IMR-90 (cell line): Measurements from ENCODE around the gene ZBTB44. TPM values are rescaled to one million over a fixed set of nuclear protein-coding genes. Genes with fewer than 3 reads are reported as not detected.

Experiments
- ATAC-seq: fragments of 200-7000 bp; cut with Tn5 transposase; 2 replicates; pipeline ENCODE4 v1.9.1; 2020; ENCODE audit warnings: low read depth, mild to moderate bottlenecking, moderate library complexity
- BruUV-seq: library from RNA; stranded (reverse); fragments of 400-500 nt; replicated peaks from 2 replicates; lab custom pipeline; 2021; lab: Mats Ljungman, UMichigan
- CTCF ChIA-PET: fragments of 300-600 bp; formaldehyde crosslinking; extraction: SDS; loops from one replicate; lab custom pipeline; 2021; ENCODE audit warnings: antibody characterized with exemption; lab: Yijun Ruan, JAX
- POLR2A ChIA-PET: fragments of 300-600 bp; sonication (Branson Sonifier 250); formaldehyde crosslinking; loops from one replicate; lab custom pipeline; 2022; ENCODE audit warnings: antibody characterized with exemption; ENCODE audit not compliant: unreplicated experiment; lab: Charles Lee
- DNase-seq: peaks from one replicate; pipeline ENCODE4 v3.0.0; 2013
- H2AFZ ChIP-seq: replicated peaks from 2 replicates; pipeline ENCODE3; 2013; ENCODE audit warnings: low read length, mild to moderate bottlenecking; ENCODE audit not compliant: poor library complexity
- H2AK5ac ChIP-seq: 2 replicates; pipeline ENCODE4 v1.6.1; 2013; ENCODE audit warnings: low read depth, low read length, inconsistent platforms
- H2AK9ac ChIP-seq: replicated peaks from 2 replicates; pipeline ENCODE3; 2013; ENCODE audit warnings: mild to moderate bottlenecking, low read depth, low read length, moderate library complexity; ENCODE audit not compliant: poor library complexity
- H2BK120ac ChIP-seq: 2 replicates; pipeline ENCODE4 v1.6.1; 2013; ENCODE audit warnings: low read depth, low read length, inconsistent platforms
- H2BK15ac ChIP-seq: 3 replicates; pipeline ENCODE4 v1.6.1; 2013; ENCODE audit warnings: low read depth, low read length, inconsistent platforms
- H2BK20ac ChIP-seq: 2 replicates; pipeline ENCODE4 v1.6.1; 2013; ENCODE audit warnings: low read depth, mild to moderate bottlenecking, inconsistent platforms, low read length, moderate library complexity
- H2BK5ac ChIP-seq: 2 replicates; pipeline ENCODE4 v1.6.1; 2013; ENCODE audit warnings: mild to moderate bottlenecking, low read depth, low read length, inconsistent platforms; ENCODE audit not compliant: poor library complexity, severe bottlenecking
- H3K14ac ChIP-seq: replicated peaks from 2 replicates; pipeline ENCODE4 v1.6.1; 2013; ENCODE audit warnings: low read depth, low read length, inconsistent platforms
- H3K18ac ChIP-seq: 2 replicates; pipeline ENCODE4 v1.6.1; 2013; ENCODE audit warnings: low read depth, low read length, control low read depth
- H3K23ac ChIP-seq: 2 replicates; pipeline ENCODE4 v1.6.1; 2013; ENCODE audit warnings: low read depth, low read length, inconsistent platforms
- H3K27ac ChIP-seq: 2 replicates; pipeline ENCODE4 v1.5.1; 2013; ENCODE audit warnings: mild to moderate bottlenecking, control low read depth, low read length; ENCODE audit not compliant: insufficient read depth
- H3K27me3 ChIP-seq: 2 replicates; pipeline ENCODE4 v1.6.1; 2013; ENCODE audit warnings: low read length; ENCODE audit not compliant: control insufficient read depth, insufficient read depth
- H3K36me3 ChIP-seq: 2 replicates; pipeline ENCODE4 v1.6.1; 2013; ENCODE audit warnings: low read length, mixed read lengths; ENCODE audit not compliant: control insufficient read depth, insufficient read depth
- H3K4ac ChIP-seq: 2 replicates; pipeline ENCODE4 v1.6.1; 2013; ENCODE audit warnings: low read depth, low read length, inconsistent platforms
- H3K4me1 ChIP-seq: 2 replicates; pipeline ENCODE4 v1.6.1; 2013; ENCODE audit warnings: low read length, mixed read lengths; ENCODE audit not compliant: control insufficient read depth, insufficient read depth
- H3K4me2 ChIP-seq: 2 replicates; pipeline ENCODE4 v1.6.1; 2013; ENCODE audit warnings: low read depth, mild to moderate bottlenecking, control low read depth, low read length, moderate library complexity
- H3K4me3 ChIP-seq: 2 replicates; pipeline ENCODE4 v1.5.1; 2013; ENCODE audit warnings: low read depth, mild to moderate bottlenecking, control low read depth, low read length, moderate library complexity; ENCODE audit not compliant: insufficient read depth
- H3K56ac ChIP-seq: 2 replicates; pipeline ENCODE4 v1.6.1; 2013; ENCODE audit warnings: low read length, inconsistent platforms; ENCODE audit not compliant: insufficient read depth; ENCODE audit errors: extremely low read depth
- H3K79me1 ChIP-seq, 2 experiments: 2 replicates each; pipeline ENCODE4 v1.6.1; 2013; ENCODE audit warnings: low read length in 2 of 2, inconsistent platforms in 1 of 2, low read depth in 1 of 2
- H3K9ac ChIP-seq: 2 replicates; pipeline ENCODE4 v1.6.1; 2013; ENCODE audit warnings: low read depth, low read length, control low read depth
- H3K9me1 ChIP-seq: 2 replicates; pipeline ENCODE4 v1.6.1; 2013; ENCODE audit warnings: low read length, inconsistent platforms; ENCODE audit not compliant: insufficient read depth
- H3K9me3 ChIP-seq: 2 replicates; pipeline ENCODE4 v1.6.1; 2013; ENCODE audit warnings: low read length; ENCODE audit not compliant: control insufficient read depth, insufficient read depth
- H4K20me1 ChIP-seq: 2 replicates; pipeline ENCODE4 v1.6.1; 2013; ENCODE audit warnings: low read length, inconsistent platforms; ENCODE audit not compliant: insufficient read depth
- H4K5ac ChIP-seq: 2 replicates; pipeline ENCODE4 v1.6.1; 2013; ENCODE audit warnings: mild to moderate bottlenecking, low read depth, low read length, control low read depth
- H4K8ac ChIP-seq, 2 experiments: 2 replicates each; pipeline ENCODE4 v1.6.1; 2013; ENCODE audit warnings: low read depth in 2 of 2, low read length in 2 of 2, control low read depth in 1 of 2, inconsistent platforms in 1 of 2
- H4K91ac ChIP-seq: 2 replicates; pipeline ENCODE4 v1.6.1; 2013; ENCODE audit warnings: low read depth, low read length, inconsistent platforms; ENCODE audit not compliant: insufficient read depth
- BHLHE40 ChIP-seq: fragments of 150-350 bp; IDR thresholded peaks from 2 replicates; pipeline ENCODE4 v1.6.1; 2016; ENCODE audit warnings: mild to moderate bottlenecking, low read depth, low read length
- CEBPB ChIP-seq: IDR thresholded peaks from 2 replicates; pipeline ENCODE4 v1.6.1; 2012; ENCODE audit warnings: low read depth, low read length, improper control_type of control experiment
- CHD1 ChIP-seq: IDR thresholded peaks from 2 replicates; pipeline ENCODE4 v1.6.1; 2012; ENCODE audit warnings: low read depth, low read length, improper control_type of control experiment
- ELK1 ChIP-seq: fragments of 150-350 bp; IDR thresholded peaks from 2 replicates; pipeline ENCODE4 v1.6.1; 2016; ENCODE audit warnings: low read depth, mild to moderate bottlenecking, low read length, moderate library complexity, borderline replicate concordance
- MAFK ChIP-seq: IDR thresholded peaks from 2 replicates; pipeline ENCODE4 v1.6.1; 2012; ENCODE audit warnings: low read depth, low read length, improper control_type of control experiment
- MAZ ChIP-seq: IDR thresholded peaks from 2 replicates; pipeline ENCODE4 v1.6.1; 2012; ENCODE audit warnings: low read depth, mild to moderate bottlenecking, low read length, improper control_type of control experiment, moderate library complexity, borderline replicate concordance
- MXI1 ChIP-seq: IDR thresholded peaks from 2 replicates; pipeline ENCODE4 v1.6.1; 2012; ENCODE audit warnings: low read depth, mild to moderate bottlenecking, low read length, moderate library complexity, borderline replicate concordance
- NFE2L2 ChIP-seq: fragments of 150-350 bp; IDR thresholded peaks from 2 replicates; pipeline ENCODE4 v1.6.1; 2016; ENCODE audit warnings: low read depth, mild to moderate bottlenecking, low read length
- POLR2A ChIP-seq: IDR thresholded peaks from 2 replicates; pipeline ENCODE4 v1.6.1; 2012; ENCODE audit warnings: mild to moderate bottlenecking, low read depth, low read length
- RAD21 ChIP-seq: IDR thresholded peaks from 2 replicates; pipeline ENCODE4 v1.6.1; 2012; ENCODE audit warnings: low read length, improper control_type of control experiment
- RCOR1 ChIP-seq: IDR thresholded peaks from 2 replicates; pipeline ENCODE4 v1.6.1; 2012; ENCODE audit warnings: mild to moderate bottlenecking, low read length, improper control_type of control experiment; ENCODE audit not compliant: insufficient replicate concordance
- RFX5 ChIP-seq: IDR thresholded peaks from 2 replicates; pipeline ENCODE4 v1.8.0; 2012; ENCODE audit warnings: low read depth, mild to moderate bottlenecking, low read length, moderate library complexity
- SMC3 ChIP-seq: fragments of 150-350 bp; IDR thresholded peaks from 2 replicates; pipeline ENCODE4 v1.6.1; 2016; ENCODE audit warnings: low read depth, mild to moderate bottlenecking, antibody characterized with exemption, low read length, moderate library complexity
- WGBS, 2 experiments: methylation state at CpG; one replicate each; pipeline versions ENCODE4 v1.1.5 to v1.1.7; 2013; ENCODE audit warnings: missing lambda C conversion rate in 2 of 2; ENCODE audit not compliant: insufficient read length in 1 of 2; ENCODE audit errors: extremely low coverage in 2 of 2; 5-methylcytosine and 5-hydroxymethylcytosine counted together
- dilution Hi-C: fragments of 300-500 bp; cut with HindIII; formaldehyde crosslinking; loops from one replicate; pipeline ENCODE4 v1.14.3; 2018; ENCODE audit warnings: low sequenced_read_pairs; ENCODE audit not compliant: unreplicated experiment
- in situ Hi-C: fragments of 300-500 bp; cut with MboI; formaldehyde crosslinking; loops from 3 replicates; pipeline ENCODE4 v1.14.3; 2019; ENCODE audit warnings: low sequenced_read_pairs, inconsistent platforms, mixed read lengths
- intact Hi-C: fragments of 100-400 bp; cut with micrococcal nuclease; formaldehyde crosslinking; loops from 2 replicates; pipeline ENCODE4 v1.10.0; 2022
- polyA plus RNA-seq, 3 experiments: library from polyadenylated mRNA; depleted of rRNA; stranded (reverse); fragments of >200 nt; gene quantifications; 2 replicates each; pipeline ENCODE4 v1.2.3, GENCODE V29; 2012; ENCODE audit warnings: low replicate concordance in 1 of 3
- total RNA-seq: library from RNA; depleted of rRNA; stranded (reverse); fragments of >200 nt; gene quantifications from 2 replicates; pipeline ENCODE4 v1.2.3, GENCODE V29; 2012
- TF ChIP-seq, protein P1 (sequence below): conservative IDR thresholded peaks from 2 replicates; pipeline ENCODE4 v1.5.1; 2012; ENCODE audit warnings: mild to moderate bottlenecking, low read depth, low read length, improper control_type of control experiment
- TF ChIP-seq, protein P2 (sequence below): fragments of 150-350 bp; IDR thresholded peaks from 2 replicates; pipeline ENCODE4 v1.6.1; 2017; ENCODE audit warnings: mild to moderate bottlenecking, antibody characterized with exemption, low read length, low read depth

ZBTB44 gene
- total and polyA plus RNA-seq, 2 of the 4 experiments (the other 2 are of a cell fraction): 6.9 to 23.3 TPM

DNA sequence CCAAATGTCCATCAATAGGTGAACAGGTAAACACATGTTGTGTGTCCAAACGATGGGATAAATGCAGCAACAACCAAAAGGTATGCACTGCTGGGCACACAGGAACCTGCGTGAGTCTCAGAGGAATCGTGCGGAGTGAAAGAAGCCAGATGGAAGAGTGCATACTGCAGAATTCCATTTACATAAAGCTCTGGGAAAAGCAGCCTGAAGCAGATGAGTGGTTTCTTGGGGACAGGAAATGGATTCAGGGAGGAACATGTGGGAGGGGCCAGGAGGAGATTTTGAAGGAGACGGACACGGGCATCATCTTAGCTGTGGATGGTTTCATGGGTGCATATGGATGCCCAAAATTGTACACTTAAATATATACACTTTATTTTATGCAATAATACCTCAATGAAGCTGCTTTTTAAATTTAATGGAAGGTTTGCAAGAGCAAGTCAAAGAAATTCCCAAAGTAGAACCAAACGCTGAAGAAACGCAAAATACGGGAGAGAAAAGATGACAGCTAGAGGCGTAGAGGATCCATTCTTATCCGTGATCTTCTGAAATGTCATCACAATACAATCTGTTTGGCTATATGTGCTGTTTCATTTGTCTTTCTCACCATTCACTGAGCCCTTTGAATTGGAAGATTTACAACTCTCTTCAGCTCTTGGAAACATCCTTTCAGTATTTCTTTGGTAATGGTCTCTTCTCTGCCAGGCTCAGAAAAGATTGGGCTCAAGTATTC is 130.7 kb downstream of the ZBTB44 start:
- H3K79me1 ChIP-seq: no peaks in the 10 kb centered on the region
- no peak overlapping the region for H3K27ac ChIP-seq
- TF ChIP-seq ELK1 (no peak), POLR2A (no peak), CHD1 (no peak), MAZ (no peak), RAD21 (no peak), NFE2L2 (no peak), BHLHE40 (no peak), RCOR1 (no peak), SMC3 (no peak), RFX5 (no peak), CEBPB (no peak), MXI1 (no peak), MAFK (no peak)
- TF ChIP-seq, protein P1, sequence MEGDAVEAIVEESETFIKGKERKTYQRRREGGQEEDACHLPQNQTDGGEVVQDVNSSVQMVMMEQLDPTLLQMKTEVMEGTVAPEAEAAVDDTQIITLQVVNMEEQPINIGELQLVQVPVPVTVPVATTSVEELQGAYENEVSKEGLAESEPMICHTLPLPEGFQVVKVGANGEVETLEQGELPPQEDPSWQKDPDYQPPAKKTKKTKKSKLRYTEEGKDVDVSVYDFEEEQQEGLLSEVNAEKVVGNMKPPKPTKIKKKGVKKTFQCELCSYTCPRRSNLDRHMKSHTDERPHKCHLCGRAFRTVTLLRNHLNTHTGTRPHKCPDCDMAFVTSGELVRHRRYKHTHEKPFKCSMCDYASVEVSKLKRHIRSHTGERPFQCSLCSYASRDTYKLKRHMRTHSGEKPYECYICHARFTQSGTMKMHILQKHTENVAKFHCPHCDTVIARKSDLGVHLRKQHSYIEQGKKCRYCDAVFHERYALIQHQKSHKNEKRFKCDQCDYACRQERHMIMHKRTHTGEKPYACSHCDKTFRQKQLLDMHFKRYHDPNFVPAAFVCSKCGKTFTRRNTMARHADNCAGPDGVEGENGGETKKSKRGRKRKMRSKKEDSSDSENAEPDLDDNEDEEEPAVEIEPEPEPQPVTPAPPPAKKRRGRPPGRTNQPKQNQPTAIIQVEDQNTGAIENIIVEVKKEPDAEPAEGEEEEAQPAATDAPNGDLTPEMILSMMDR: no peak
- TF ChIP-seq, protein P2, sequence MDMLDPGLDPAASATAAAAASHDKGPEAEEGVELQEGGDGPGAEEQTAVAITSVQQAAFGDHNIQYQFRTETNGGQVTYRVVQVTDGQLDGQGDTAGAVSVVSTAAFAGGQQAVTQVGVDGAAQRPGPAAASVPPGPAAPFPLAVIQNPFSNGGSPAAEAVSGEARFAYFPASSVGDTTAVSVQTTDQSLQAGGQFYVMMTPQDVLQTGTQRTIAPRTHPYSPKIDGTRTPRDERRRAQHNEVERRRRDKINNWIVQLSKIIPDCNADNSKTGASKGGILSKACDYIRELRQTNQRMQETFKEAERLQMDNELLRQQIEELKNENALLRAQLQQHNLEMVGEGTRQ: no peak
- no peak overlapping the region for H3K4me3 ChIP-seq
- no TSS peak for BruUV-seq
- no peak overlapping the region for H2BK5ac ChIP-seq
- H4K8ac ChIP-seq: no peak overlapping the region
- 62% methylated on average over 5 of the region's 11 CpGs; no CpG with 5 or more reads in 1 of the 2 experiments for WGBS, 2 experiments
- no peaks in the 10 kb centered on the region for H3K9me1 ChIP-seq
- no peak overlapping the region for H4K5ac ChIP-seq
- no peak overlapping the region for H3K23ac ChIP-seq
- dilution Hi-C loops (no loop called here), intact Hi-C loops (no loop called here), in situ Hi-C loops (no loop called here)
- no peak overlapping the region for H2AK5ac ChIP-seq
- H3K56ac ChIP-seq: no peak overlapping the region
- CTCF ChIA-PET: interaction anchor here (0.5 to 0.7 kb wide), 2 partner anchors 36 to 180 kb away, joined by 3 read pairs; no protein-coding TSS in a partner anchor
- no peak for ATAC-seq
- H3K9me3 ChIP-seq: no peaks in the 10 kb centered on the region
- no peak overlapping the region for H3K9ac ChIP-seq
- H4K20me1 ChIP-seq: no peaks in the 10 kb centered on the region
- H2BK20ac ChIP-seq: no peak overlapping the region
- H3K18ac ChIP-seq: no peak overlapping the region
- no peak overlapping the region for H3K14ac ChIP-seq
- H3K36me3 ChIP-seq: no peaks in the 10 kb centered on the region
- H3K4me2 ChIP-seq: no peak overlapping the region
- H3K27me3 ChIP-seq: peaks cover 16% of the 10 kb centered on the region
- DNase-seq: no peak
- H2AK9ac ChIP-seq: no peak overlapping the region
- H2BK120ac ChIP-seq: no peak overlapping the region
- H4K91ac ChIP-seq: no peak overlapping the region
- H2AFZ ChIP-seq: no peak overlapping the region
- POLR2A ChIA-PET: no interaction called here
- H2BK15ac ChIP-seq: no peak overlapping the region
- H3K4me1 ChIP-seq: peaks cover 5% of the 10 kb centered on the region; the same call in 1 of the 2 replicates
- H3K4ac ChIP-seq: no peak overlapping the region
